Activated naive CD4-positive, alpha-beta T cell treated with anti-CD3 and anti-CD28 coated beads for 36 hours (primary cell): Measurements from ENCODE around the gene FAF1. TPM values are rescaled to one million over a fixed set of nuclear protein-coding genes. Genes with fewer than 3 reads are reported as not detected.

Experiments used
- CTCF ChIA-PET: fragments of 350-600 bp; sonication (Branson Sonifier 250); formaldehyde crosslinking; loops from one replicate; lab custom pipeline; 2021; ENCODE audit warnings: antibody characterized with exemption; lab: Charles Lee
- DNase-seq: peaks from one replicate; pipeline ENCODE4 v3.0.0-alpha.2; 2020
- H3K27ac Mint-ChIP-seq: one replicate; pipeline ENCODE4 v1.8.0; 2021; ENCODE audit warnings: mild to moderate bottlenecking, mixed read lengths
- H3K27me3 Mint-ChIP-seq: one replicate; pipeline ENCODE4 v1.8.0; 2021; ENCODE audit warnings: low read depth, mixed read lengths
- H3K36me3 Mint-ChIP-seq: one replicate; pipeline ENCODE4 v1.8.0; 2021; ENCODE audit warnings: low read depth, mixed read lengths
- H3K4me1 Mint-ChIP-seq: one replicate; pipeline ENCODE4 v1.8.0; 2021; ENCODE audit warnings: low read depth, mixed read lengths
- H3K4me3 Mint-ChIP-seq: one replicate; pipeline ENCODE4 v1.8.0; 2021; ENCODE audit warnings: mild to moderate bottlenecking, moderate library complexity, mixed read lengths
- H3K9me3 Mint-ChIP-seq: one replicate; pipeline ENCODE4 v1.8.0; 2021; ENCODE audit warnings: mixed read lengths
- intact Hi-C: fragments of 100-400 bp; cut with micrococcal nuclease; formaldehyde crosslinking; loops from one replicate; pipeline ENCODE4 v1.15.1; 2023
- total RNA-seq, 2 experiments: library from RNA; stranded (reverse); gene quantifications; one replicate each; pipeline ENCODE4 v1.2.3, GENCODE V29; 2021

The FAF1 gene
- total RNA-seq, 2 experiments from 2014 or later, result 87.9 to 90.1 TPM

DNA sequence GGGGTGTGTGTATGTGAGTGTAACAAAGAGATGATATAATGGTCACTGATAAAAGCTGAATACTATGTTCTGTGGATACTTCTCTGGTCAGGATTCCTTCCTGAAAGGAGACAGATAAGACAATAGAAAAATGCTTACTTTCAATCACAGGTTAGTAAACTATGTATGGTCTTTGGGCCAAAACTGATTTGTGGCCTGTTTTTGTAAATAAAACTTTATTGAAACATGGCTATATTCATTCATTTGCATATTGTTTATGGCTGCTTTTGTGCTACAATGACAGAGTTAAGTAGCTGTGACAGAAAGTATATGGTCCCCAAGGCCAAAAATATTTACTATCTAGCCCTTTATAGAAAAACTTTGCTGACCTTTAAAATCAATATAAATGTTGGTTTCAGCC is 454.6 kb downstream of the FAF1 start:
- Mint-ChIP-seq H3K36me3 (peaks cover 63% of the 10 kb centered on the region), H3K4me3 (no peak overlapping the region), H3K27me3 (no peaks in the 10 kb centered on the region), H3K9me3 (peaks cover 23% of the 10 kb centered on the region), H3K4me1 (no peaks in the 10 kb centered on the region), H3K27ac (no peak overlapping the region)
- intact Hi-C loops, result no loop called here
- DNase-seq, result no peak
- CTCF ChIA-PET, result no interaction called here

DNA sequence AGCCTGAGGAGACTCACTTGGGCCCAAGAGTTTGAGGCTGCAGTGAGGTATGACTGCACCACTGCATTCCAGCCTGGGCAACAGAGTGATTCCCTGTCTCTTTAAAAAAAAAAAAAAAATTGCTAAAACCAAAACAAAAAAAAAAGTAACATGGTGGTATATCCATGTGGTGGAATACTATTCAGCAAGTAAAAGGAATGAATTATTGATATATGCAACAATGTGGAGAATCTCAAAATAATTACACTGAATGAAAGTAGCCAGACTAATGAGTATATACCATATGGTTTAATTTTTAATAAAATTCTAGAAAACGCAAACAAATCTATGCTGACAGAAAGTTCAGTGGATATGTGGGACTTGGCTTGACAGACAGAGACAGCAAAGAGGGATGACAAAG is 456.6 kb downstream of the FAF1 start:
- H3K36me3 Mint-ChIP-seq, result peaks cover 69% of the 10 kb centered on the region

DNA sequence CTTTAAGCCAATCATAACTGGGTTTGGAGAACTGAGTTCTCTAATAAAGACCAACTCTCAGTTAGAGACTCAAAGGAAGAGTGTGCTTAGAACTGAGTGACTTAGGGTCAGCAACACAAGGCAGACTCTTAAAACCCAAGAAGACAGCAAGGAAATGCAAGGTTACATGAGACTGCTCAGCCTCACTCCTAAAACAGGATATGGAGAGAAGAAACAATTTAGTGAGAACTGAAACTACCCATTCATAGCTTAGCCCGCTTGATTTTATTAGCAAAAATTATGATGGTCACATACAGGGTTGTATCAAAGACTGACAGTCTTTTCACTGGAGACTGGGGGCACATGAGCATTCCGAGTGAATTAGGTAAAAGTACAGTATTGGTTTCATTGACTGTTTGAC is 457.9 kb downstream of the FAF1 start:
- Mint-ChIP-seq H3K27ac (no peak overlapping the region), H3K9me3 (peaks cover 18% of the 10 kb centered on the region), H3K4me3 (no peak overlapping the region), H3K4me1 (no peaks in the 10 kb centered on the region), H3K36me3 (peaks cover 69% of the 10 kb centered on the region), H3K27me3 (no peaks in the 10 kb centered on the region)
- intact Hi-C loops, result no loop called here
- CTCF ChIA-PET, result interaction anchor here (1.0 kb wide), 1 partner anchor 18 kb away, joined by 3 read pairs; no protein-coding TSS in a partner anchor
- DNase-seq, result no peak

More for the DNA sequence above, 456.6 kb downstream of the FAF1 start:
- intact Hi-C loops, result no loop called here
- H3K9me3 Mint-ChIP-seq, result peaks cover 23% of the 10 kb centered on the region
- no peaks in the 10 kb centered on the region for H3K4me1 Mint-ChIP-seq
- no peak overlapping the region for H3K4me3 Mint-ChIP-seq
- DNase-seq, result no peak
- no peak overlapping the region for H3K27ac Mint-ChIP-seq
- CTCF ChIA-PET, result no interaction called here
- no peaks in the 10 kb centered on the region for H3K27me3 Mint-ChIP-seq

DNA sequence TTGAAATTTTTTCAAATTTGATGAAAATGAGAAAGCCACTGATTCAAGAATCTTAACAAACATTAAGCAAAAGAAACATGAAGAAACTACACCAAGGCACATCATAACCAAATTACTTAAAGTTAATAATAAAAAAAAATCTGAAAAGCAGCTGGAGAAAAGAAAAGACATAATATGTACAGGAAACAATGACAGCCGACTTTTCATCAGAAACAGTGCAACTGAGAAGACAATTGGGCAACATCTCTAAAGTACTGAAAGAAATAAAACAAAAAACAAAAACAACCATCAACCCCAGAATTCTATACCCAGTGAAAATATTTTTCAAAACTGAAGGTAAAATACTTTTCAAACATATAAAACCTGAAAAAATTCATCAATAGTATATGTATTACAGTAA is 463.1 kb downstream of the FAF1 start:
- intact Hi-C loops, result no loop called here
- H3K4me3 Mint-ChIP-seq, result no peak overlapping the region
- H3K9me3 Mint-ChIP-seq, result peaks cover under 1% of the 10 kb centered on the region
- CTCF ChIA-PET, result no interaction called here
- no peaks in the 10 kb centered on the region for H3K27me3 Mint-ChIP-seq
- H3K27ac Mint-ChIP-seq, result no peak overlapping the region
- no peak for DNase-seq
- peaks cover 48% of the 10 kb centered on the region for H3K36me3 Mint-ChIP-seq
- no peaks in the 10 kb centered on the region for H3K4me1 Mint-ChIP-seq

DNA sequence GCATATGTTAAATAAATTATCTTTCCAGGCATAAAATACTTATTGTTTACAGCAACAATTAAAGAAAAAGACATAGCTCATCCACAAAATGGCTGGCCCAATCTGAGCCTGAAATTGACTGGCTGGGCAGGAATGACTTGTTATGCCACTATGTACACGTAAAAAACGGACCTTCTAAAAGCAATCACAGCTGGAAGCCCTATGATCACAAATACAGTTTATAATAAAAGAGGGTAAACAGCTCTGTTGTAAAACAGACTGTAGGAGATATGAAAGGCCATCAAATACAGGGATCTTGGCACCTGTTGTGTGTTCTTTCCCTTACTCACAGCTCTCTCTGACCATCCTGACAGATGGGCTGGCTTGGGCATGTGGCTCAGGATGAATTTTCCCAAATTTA is 466.4 kb downstream of the FAF1 start:
- intact Hi-C loops, result no loop called here
- H3K9me3 Mint-ChIP-seq, result no peaks in the 10 kb centered on the region
- no peaks in the 10 kb centered on the region for H3K27me3 Mint-ChIP-seq
- H3K4me1 Mint-ChIP-seq, result peaks cover 12% of the 10 kb centered on the region
- no peak overlapping the region for H3K4me3 Mint-ChIP-seq
- CTCF ChIA-PET, result no interaction called here
- H3K27ac Mint-ChIP-seq, result no peak overlapping the region
- peaks cover 53% of the 10 kb centered on the region for H3K36me3 Mint-ChIP-seq
- DNase-seq, result no peak

DNA sequence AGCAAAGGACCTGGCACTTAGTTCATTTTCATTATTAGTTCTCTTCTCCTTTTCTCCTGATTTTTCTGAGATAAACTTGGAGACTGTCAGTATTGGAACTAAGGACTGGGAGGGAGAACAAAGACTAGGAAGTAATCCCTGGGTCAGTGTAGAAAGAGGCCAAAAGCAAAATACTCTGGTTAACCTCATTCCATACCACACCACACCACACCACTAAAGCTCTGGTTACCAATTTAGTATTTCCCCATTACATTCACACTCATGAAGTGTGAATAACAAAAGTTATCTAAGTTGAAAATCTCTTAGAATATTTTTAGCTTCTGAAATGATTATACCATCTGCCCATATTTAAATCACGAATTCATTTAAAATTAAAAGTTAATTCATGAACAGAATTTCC is 467.9 kb downstream of the FAF1 start:
- no peaks in the 10 kb centered on the region for H3K9me3 Mint-ChIP-seq
- no peak overlapping the region for H3K27ac Mint-ChIP-seq
- DNase-seq, result no peak
- peaks cover 12% of the 10 kb centered on the region for H3K4me1 Mint-ChIP-seq
- intact Hi-C loops, result no loop called here
- H3K36me3 Mint-ChIP-seq, result peaks cover 48% of the 10 kb centered on the region
- CTCF ChIA-PET, result no interaction called here
- H3K27me3 Mint-ChIP-seq, result no peaks in the 10 kb centered on the region
- no peak overlapping the region for H3K4me3 Mint-ChIP-seq

GRCh38 chr1:50491142-50491541 is 468.9 kb downstream of the FAF1 start:
- intact Hi-C loops, result no loop called here

DNA sequence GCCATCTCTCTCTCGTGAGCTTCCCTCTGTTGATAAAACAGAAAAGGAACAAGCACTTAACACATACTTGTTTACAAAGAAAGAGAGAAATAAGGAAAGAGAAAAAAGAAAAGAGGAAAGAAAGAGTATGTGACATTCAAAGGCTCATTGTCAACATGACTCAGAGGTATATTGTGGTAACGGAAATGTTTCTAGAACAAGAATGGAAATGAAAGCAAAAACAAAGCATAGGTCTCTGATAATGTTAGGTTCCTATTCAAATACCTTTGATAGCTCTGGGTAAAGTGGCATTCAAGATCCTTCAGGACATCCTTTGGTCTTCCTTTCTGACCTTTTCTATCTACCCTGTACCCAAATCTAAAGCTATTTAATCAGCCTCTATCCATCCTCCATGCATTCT is 469.4 kb downstream of the FAF1 start:
- Mint-ChIP-seq H3K36me3 (peaks cover 45% of the 10 kb centered on the region), H3K27me3 (no peaks in the 10 kb centered on the region), H3K9me3 (no peaks in the 10 kb centered on the region), H3K27ac (no peak overlapping the region), H3K4me1 (peaks cover 12% of the 10 kb centered on the region), H3K4me3 (no peak overlapping the region)
- CTCF ChIA-PET, result no interaction called here
- intact Hi-C loops, result no loop called here
- no peak for DNase-seq

More at GRCh38 chr1:50491142-50491541, 468.9 kb downstream of the FAF1 start:
- Mint-ChIP-seq H3K4me3 (no peak overlapping the region), H3K9me3 (no peaks in the 10 kb centered on the region), H3K4me1 (peaks cover 12% of the 10 kb centered on the region), H3K27me3 (no peaks in the 10 kb centered on the region), H3K36me3 (peaks cover 46% of the 10 kb centered on the region), H3K27ac (no peak overlapping the region)
- CTCF ChIA-PET, result interaction anchor here (0.6 kb wide), 1 partner anchor 645 kb away, joined by 3 read pairs; no protein-coding TSS in a partner anchor
- no peak for DNase-seq

GRCh38 chr1:50488876-50489275 is 471.2 kb downstream of the FAF1 start:
- peaks cover 12% of the 10 kb centered on the region for H3K4me1 Mint-ChIP-seq
- DNase-seq, result no peak
- no peaks in the 10 kb centered on the region for H3K27me3 Mint-ChIP-seq
- CTCF ChIA-PET, result no interaction called here
- peaks cover 42% of the 10 kb centered on the region for H3K36me3 Mint-ChIP-seq
- no peak overlapping the region for H3K4me3 Mint-ChIP-seq
- intact Hi-C loops, result no loop called here
- H3K9me3 Mint-ChIP-seq, result no peaks in the 10 kb centered on the region
- H3K27ac Mint-ChIP-seq, result no peak overlapping the region

DNA sequence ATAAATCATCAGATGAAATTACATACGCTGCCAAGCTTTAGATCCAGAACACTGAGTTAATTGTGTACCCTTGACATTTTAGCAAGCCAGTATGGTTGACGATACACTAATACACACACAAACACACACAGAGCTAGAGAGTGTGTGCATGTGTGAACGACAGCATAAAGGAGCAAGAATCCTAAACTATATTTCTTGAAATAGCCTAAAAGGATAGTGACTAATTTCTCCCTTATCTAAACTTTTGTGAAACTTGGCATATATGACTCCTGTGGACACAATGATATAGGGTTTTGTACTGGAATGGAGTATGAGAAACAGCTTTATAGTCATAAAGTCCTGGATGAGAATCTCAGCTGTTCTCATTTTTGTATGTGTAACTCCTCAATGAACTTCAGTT is 471.7 kb downstream of the FAF1 start:
- peaks cover 47% of the 10 kb centered on the region for H3K36me3 Mint-ChIP-seq
- H3K4me1 Mint-ChIP-seq, result peaks cover 12% of the 10 kb centered on the region
- no peak overlapping the region for H3K4me3 Mint-ChIP-seq
- no peak overlapping the region for H3K27ac Mint-ChIP-seq
- no peak for DNase-seq
- no peaks in the 10 kb centered on the region for H3K27me3 Mint-ChIP-seq
- intact Hi-C loops, result no loop called here
- CTCF ChIA-PET, result interaction anchor here (0.6 kb wide), 1 partner anchor 26 kb away, joined by 3 read pairs; no protein-coding TSS in a partner anchor
- no peaks in the 10 kb centered on the region for H3K9me3 Mint-ChIP-seq

- intact Hi-C loops, result no loop called here
- CTCF ChIA-PET, result no interaction called here
Measured at GRCh38 chr1:50487725-50488124, 472.3 kb downstream of the FAF1 start.

GRCh38 chr1:50481142-50481736 is 478.8 kb downstream of the FAF1 start:
- Mint-ChIP-seq H3K27me3 (no peaks in the 10 kb centered on the region), H3K27ac (no peak overlapping the region), H3K4me3 (no peak overlapping the region), H3K4me1 (no peaks in the 10 kb centered on the region), H3K36me3 (peaks cover 19% of the 10 kb centered on the region), H3K9me3 (no peaks in the 10 kb centered on the region)
- CTCF ChIA-PET, result no interaction called here
- intact Hi-C loops, result no loop called here
- DNase-seq, result no peak

More at GRCh38 chr1:50487725-50488124, 472.3 kb downstream of the FAF1 start:
- H3K36me3 Mint-ChIP-seq, result peaks cover 47% of the 10 kb centered on the region
- peaks cover 12% of the 10 kb centered on the region for H3K4me1 Mint-ChIP-seq
- DNase-seq, result no peak
- no peak overlapping the region for H3K4me3 Mint-ChIP-seq
- H3K27me3 Mint-ChIP-seq, result no peaks in the 10 kb centered on the region
- H3K27ac Mint-ChIP-seq, result no peak overlapping the region
- no peaks in the 10 kb centered on the region for H3K9me3 Mint-ChIP-seq

DNA sequence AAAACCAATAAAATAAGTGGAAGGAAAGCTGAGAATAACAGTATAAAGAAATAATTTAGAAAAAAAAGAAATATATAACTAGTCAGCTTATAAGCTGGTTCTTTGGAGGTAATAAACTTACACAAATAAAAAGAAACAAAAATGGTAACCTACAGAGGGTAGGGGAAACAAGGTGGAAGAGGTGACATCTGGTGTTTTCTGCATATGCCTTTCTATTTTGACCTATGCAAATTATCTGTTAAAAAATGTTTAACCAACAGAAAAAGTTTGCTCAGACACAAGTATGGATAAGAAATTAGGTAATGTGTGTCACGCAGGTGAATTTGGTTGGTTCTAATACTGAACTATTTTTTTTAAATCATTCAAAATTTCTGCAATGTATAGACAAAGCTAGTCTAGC is 483.3 kb downstream of the FAF1 start:
- Mint-ChIP-seq H3K9me3 (no peaks in the 10 kb centered on the region), H3K4me1 (no peaks in the 10 kb centered on the region), H3K27ac (no peak overlapping the region), H3K36me3 (peaks cover 19% of the 10 kb centered on the region), H3K27me3 (no peaks in the 10 kb centered on the region), H3K4me3 (no peak overlapping the region)
- CTCF ChIA-PET, result no interaction called here
- intact Hi-C loops, result no loop called here
- no peak for DNase-seq
